ENCODE results near the gene GATAD2B.
"Not testable (repeated sequence)": the region's sequence is repeated elsewhere in the genome, so short reads cannot be mapped to it uniquely, and the experiment has no call there.

The GATAD2B gene

GRCh38 chr1:153903841-153904455 lies 18.8 kb downstream of the GATAD2B start:
- Histone ChIP-seq H3K9me2 (ENCODE audit: low read depth, low read length) (no peaks in the 10 kb centered on the region), H3K9me3 (ENCODE audit: low read length) (no peaks in the 10 kb centered on the region), H3K9ac (ENCODE audit: low read length) (no peak overlapping the region), H3F3A (ENCODE audit: insufficient read depth, low read length) (no peaks in the 10 kb centered on the region), H2AFZ (ENCODE audit: low read length) (no peak overlapping the region), H4K20me1 (ENCODE audit: insufficient read depth, low read length) (0 out of 2 replicates have a peak, but pooled peaks cover 5% of the 10 kb centered on the region), H3K4me2 (ENCODE audit: low read length) (no peak overlapping the region), H3K79me2 (ENCODE audit: insufficient read depth, low read length) (peaks cover 92% of the 10 kb centered on the region), H3K27me3 (ENCODE audit: insufficient read depth, low read length) (no peaks in the 10 kb centered on the region), H3K27ac (ENCODE audit: low read depth, low read length, poor library complexity, severe bottlenecking) (no peak overlapping the region), H3K36me3 (ENCODE audit: insufficient read depth, low read length) (peaks cover 40% of the 10 kb centered on the region), H3K4me1 (ENCODE audit: insufficient read depth, low read length, severe bottlenecking) (no peaks in the 10 kb centered on the region), H3K4me3 (ENCODE audit: low read depth, low read length, poor library complexity, severe bottlenecking) (no peak overlapping the region)
- TF ChIP-seq CTCF (IDR thresholded peaks at IDR 0.05; ENCODE audit: low read length) (no peak), EZH2 (IDR thresholded peaks at IDR 0.05; ENCODE audit: borderline replicate concordance, low read length) (no peak)

- Histone ChIP-seq H3K36me3 (ENCODE audit: insufficient read depth, low read length) (peaks cover 25% of the 10 kb centered on the region), H2AFZ (ENCODE audit: low read length) (no peak overlapping the region), H3K4me3 (ENCODE audit: low read depth, low read length, poor library complexity, severe bottlenecking) (no peak overlapping the region), H3K27me3 (ENCODE audit: insufficient read depth, low read length) (no peaks in the 10 kb centered on the region), H3K4me2 (ENCODE audit: low read length) (no peak overlapping the region), H3K9me3 (ENCODE audit: low read length) (no peaks in the 10 kb centered on the region), H3K9me2 (ENCODE audit: low read depth, low read length) (no peaks in the 10 kb centered on the region), H3K4me1 (ENCODE audit: insufficient read depth, low read length, severe bottlenecking) (peaks cover 7% of the 10 kb centered on the region), H3K79me2 (ENCODE audit: insufficient read depth, low read length) (peaks cover 72% of the 10 kb centered on the region), H3F3A (ENCODE audit: insufficient read depth, low read length) (no peaks in the 10 kb centered on the region), H4K20me1 (ENCODE audit: insufficient read depth, low read length) (no peaks in the 10 kb centered on the region), H3K9ac (ENCODE audit: low read length) (no peak overlapping the region), H3K27ac (ENCODE audit: low read depth, low read length, poor library complexity, severe bottlenecking) (no peak overlapping the region)
- TF ChIP-seq EZH2 (IDR thresholded peaks at IDR 0.05; ENCODE audit: borderline replicate concordance, low read length) (no peak), CTCF (IDR thresholded peaks at IDR 0.05; ENCODE audit: low read length) (no peak)
Measured at GRCh38 chr1:153899509-153899908, 23.3 kb downstream of the GATAD2B start.

- H3K4me3 ChIP-seq (ENCODE audit: low read depth, low read length, poor library complexity, severe bottlenecking); H4K20me1 ChIP-seq (ENCODE audit: insufficient read depth, low read length); H3K9me3 ChIP-seq (ENCODE audit: low read length); H3F3A ChIP-seq (ENCODE audit: insufficient read depth, low read length); H3K9ac ChIP-seq (ENCODE audit: low read length); H2AFZ ChIP-seq (ENCODE audit: low read length); H3K9me2 ChIP-seq (ENCODE audit: low read depth, low read length); H3K27ac ChIP-seq (ENCODE audit: low read depth, low read length, poor library complexity, severe bottlenecking); H3K27me3 ChIP-seq (ENCODE audit: insufficient read depth, low read length); H3K4me2 ChIP-seq (ENCODE audit: low read length): not testable (repeated sequence)
- Histone ChIP-seq H3K79me2 (ENCODE audit: insufficient read depth, low read length) (peaks cover 57% of the 10 kb centered on the region), H3K4me1 (ENCODE audit: insufficient read depth, low read length, severe bottlenecking) (peaks cover 11% of the 10 kb centered on the region), H3K36me3 (ENCODE audit: insufficient read depth, low read length) (peaks cover 22% of the 10 kb centered on the region; the same call in 1 of the 2 replicates)
Measured at GRCh38 chr1:153895866-153896265, 26.9 kb downstream of the GATAD2B start.

- H3K4me3 ChIP-seq (ENCODE audit: low read depth, low read length, poor library complexity, severe bottlenecking); H3K27me3 ChIP-seq (ENCODE audit: insufficient read depth, low read length); H3K27ac ChIP-seq (ENCODE audit: low read depth, low read length, poor library complexity, severe bottlenecking); H3K4me2 ChIP-seq (ENCODE audit: low read length); H3K9ac ChIP-seq (ENCODE audit: low read length); H3F3A ChIP-seq (ENCODE audit: insufficient read depth, low read length); H3K9me2 ChIP-seq (ENCODE audit: low read depth, low read length); H3K9me3 ChIP-seq (ENCODE audit: low read length); H2AFZ ChIP-seq (ENCODE audit: low read length); H4K20me1 ChIP-seq (ENCODE audit: insufficient read depth, low read length): not testable (repeated sequence)
- H3K79me2 ChIP-seq (ENCODE audit: insufficient read depth, low read length): peaks cover 56% of the 10 kb centered on the region
- peaks cover 31% of the 10 kb centered on the region; the same call in 1 of the 2 replicates for H3K36me3 ChIP-seq (ENCODE audit: insufficient read depth, low read length)
- H3K4me1 ChIP-seq (ENCODE audit: insufficient read depth, low read length, severe bottlenecking): peaks cover 26% of the 10 kb centered on the region
Measured at GRCh38 chr1:153891042-153891441, 31.7 kb downstream of the GATAD2B start.

All from OCI-LY1 (cell line).